Transverse colon (tissue), 4 donors: ENCODE results near the gene PCID2.

Source experiments
- EP300 ChIP-seq: sonication (generic); formaldehyde crosslinking; IDR thresholded peaks from one replicate; pipeline ENCODE4 v1.6.1; 2017; ENCODE audit warnings: antibody characterized with exemption, low read depth
- POLR2A ChIP-seq: fragments of 450-650 bp; IDR thresholded peaks from one replicate; pipeline ENCODE4 v1.6.1; 2016; ENCODE audit warnings: antibody characterized with exemption, mild to moderate bottlenecking, moderate library complexity
- POLR2AphosphoS5 ChIP-seq, 3 donors: sonication (generic); formaldehyde crosslinking; IDR thresholded peaks; one replicate each; pipeline ENCODE4 v1.6.1; 2016; ENCODE audit warnings: antibody characterized with exemption in 3 of 3
- TF ChIP-seq, protein P1 (sequence below), 5 experiments: fragments of 200-600 bp in 3 of 5; fragments of 450-650 bp in 2 of 5; sonication (generic) in 3 of 5; IDR thresholded peaks; 1 replicate in 2 of 5; 2 replicates in 3 of 5; pipeline ENCODE4 v1.5.1; 2016 to 2017; ENCODE audit warnings: antibody characterized with exemption in 5 of 5, inconsistent platforms in 3 of 5, mild to moderate bottlenecking in 2 of 5, moderate library complexity in 1 of 5

DNA sequence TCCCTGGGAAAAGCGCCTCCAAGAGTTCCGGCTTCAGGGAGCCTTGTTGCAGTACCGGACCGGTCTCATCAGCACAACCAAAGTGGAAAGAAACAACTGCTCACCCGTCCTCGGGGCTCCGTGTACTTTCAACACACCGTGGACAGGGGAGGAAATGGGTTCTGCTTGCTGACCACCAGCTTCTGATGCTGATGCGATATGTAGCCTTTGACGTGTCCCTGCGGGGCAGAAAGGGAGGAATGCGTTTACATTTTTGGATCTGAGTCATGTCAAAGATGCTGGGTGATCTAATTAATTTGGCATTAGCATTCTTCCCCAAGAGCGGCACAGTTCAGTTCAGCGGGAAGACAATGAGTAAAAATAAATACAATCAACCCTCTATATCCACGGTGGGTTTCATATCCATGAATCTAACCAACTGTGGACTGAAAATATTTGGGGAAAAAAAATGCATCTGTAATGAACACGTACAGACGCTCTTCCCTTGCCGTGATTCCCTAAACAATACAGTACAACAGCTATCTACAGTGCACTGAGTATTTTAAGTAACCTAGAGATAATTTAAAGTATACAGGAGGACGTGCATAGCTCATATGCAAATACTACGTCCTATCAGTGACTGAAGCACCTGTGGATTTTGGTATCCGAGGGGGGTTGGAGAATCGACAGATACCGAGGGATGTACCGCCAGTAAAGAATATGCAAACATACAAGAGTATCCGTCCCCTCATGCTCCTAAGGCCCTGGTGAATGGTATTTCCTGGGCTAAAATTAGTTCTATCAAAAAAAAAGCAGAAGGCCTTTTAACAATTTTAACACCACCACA is 30.2 kb downstream of the PCID2 start:
- TF ChIP-seq EP300: no peak
- TF ChIP-seq POLR2A: no peak
- TF ChIP-seq, protein P1, sequence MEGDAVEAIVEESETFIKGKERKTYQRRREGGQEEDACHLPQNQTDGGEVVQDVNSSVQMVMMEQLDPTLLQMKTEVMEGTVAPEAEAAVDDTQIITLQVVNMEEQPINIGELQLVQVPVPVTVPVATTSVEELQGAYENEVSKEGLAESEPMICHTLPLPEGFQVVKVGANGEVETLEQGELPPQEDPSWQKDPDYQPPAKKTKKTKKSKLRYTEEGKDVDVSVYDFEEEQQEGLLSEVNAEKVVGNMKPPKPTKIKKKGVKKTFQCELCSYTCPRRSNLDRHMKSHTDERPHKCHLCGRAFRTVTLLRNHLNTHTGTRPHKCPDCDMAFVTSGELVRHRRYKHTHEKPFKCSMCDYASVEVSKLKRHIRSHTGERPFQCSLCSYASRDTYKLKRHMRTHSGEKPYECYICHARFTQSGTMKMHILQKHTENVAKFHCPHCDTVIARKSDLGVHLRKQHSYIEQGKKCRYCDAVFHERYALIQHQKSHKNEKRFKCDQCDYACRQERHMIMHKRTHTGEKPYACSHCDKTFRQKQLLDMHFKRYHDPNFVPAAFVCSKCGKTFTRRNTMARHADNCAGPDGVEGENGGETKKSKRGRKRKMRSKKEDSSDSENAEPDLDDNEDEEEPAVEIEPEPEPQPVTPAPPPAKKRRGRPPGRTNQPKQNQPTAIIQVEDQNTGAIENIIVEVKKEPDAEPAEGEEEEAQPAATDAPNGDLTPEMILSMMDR (IDR thresholded peaks at IDR 0.05): no peak
- TF ChIP-seq POLR2AphosphoS5 (IDR thresholded peaks at IDR 0.05): no peak
